SIG-M5 treated with dmso at 0.1 percent for 504 hours (cell line): Measurements from ENCODE around the gene RAPGEF4.

Experiments
- DNase-seq: peaks from one replicate; lab custom pipeline; 2025; ENCODE audit not compliant: unreplicated experiment; lab: John Stamatoyannopoulos, UW

RAPGEF4 gene

GRCh38 chr2:173053043-173053699 is 317.5 kb downstream of the RAPGEF4 start:
- DNase-seq, result no peak

- DNase-seq, result no peak
These were observed 318.8 kb downstream of the RAPGEF4 start for GRCh38 chr2:173054466-173054865.

- DNase-seq, result no peak
These were observed 321.2 kb downstream of the RAPGEF4 start for GRCh38 chr2:173056705-173057364.

- no peak for DNase-seq
These were observed 322.5 kb downstream of the RAPGEF4 start for GRCh38 chr2:173058097-173058496.

GRCh38 chr2:173058673-173059072 is 323.0 kb downstream of the RAPGEF4 start:
- no peak for DNase-seq

GRCh38 chr2:173059292-173059691 is 323.6 kb downstream of the RAPGEF4 start:
- peak; percentile 25 for DNase-seq

GRCh38 chr2:173059971-173060461 is 324.4 kb downstream of the RAPGEF4 start:
- DNase-seq, result peak; percentile 55

- no peak for DNase-seq
These were observed 327.2 kb downstream of the RAPGEF4 start for GRCh38 chr2:173062801-173063200.

GRCh38 chr2:173064151-173064805 is 328.6 kb downstream of the RAPGEF4 start:
- no peak for DNase-seq

- DNase-seq, result no peak
These were observed 331.4 kb downstream of the RAPGEF4 start for GRCh38 chr2:173066887-173067676.

GRCh38 chr2:173075056-173075780 is 339.6 kb downstream of the RAPGEF4 start:
- DNase-seq, result no peak

- peak; percentile 74 for DNase-seq
These were observed 340.3 kb downstream of the RAPGEF4 start, which contains the start of gene MAP3K20 for GRCh38 chr2:173075781-173076580. Gene MAP3K20, plus strand, starts transcription at chr2:173075846. Its CDS starts 15,186 bp downstream, at chr2:173091032.

- DNase-seq, result peak; percentile 26
These were observed 341.1 kb downstream of the RAPGEF4 start for GRCh38 chr2:173076581-173077345.

GRCh38 chr2:173077506-173078177 is 342.0 kb downstream of the RAPGEF4 start:
- DNase-seq, result no peak

GRCh38 chr2:173079141-173079540 is 343.5 kb downstream of the RAPGEF4 start:
- no peak for DNase-seq

GRCh38 chr2:173079973-173080860 is 344.6 kb downstream of the RAPGEF4 start:
- no peak for DNase-seq

- no peak for DNase-seq
These were observed 351.0 kb downstream of the RAPGEF4 start for GRCh38 chr2:173086518-173087213.
